DOHH2 (cell line): ENCODE measurements around the gene BIRC7.

Experiments used
- EZH2phosphoT487 ChIP-seq: fragments of 200-600 bp; sonication (generic); IDR thresholded peaks from 2 replicates; pipeline ENCODE4 v1.6.1; 2017; ENCODE audit warnings: borderline replicate concordance, mild to moderate bottlenecking, antibody characterized with exemption, low read length, moderate library complexity, mixed read lengths
- TF ChIP-seq, protein P1 (sequence below): fragments of 200-600 bp; sonication (generic); IDR thresholded peaks from one replicate; pipeline ENCODE4 v1.5.1; 2014; ENCODE audit warnings: antibody characterized with exemption, mild to moderate bottlenecking, low read depth, low read length; ENCODE audit not compliant: poor library complexity, severe bottlenecking

DNA sequence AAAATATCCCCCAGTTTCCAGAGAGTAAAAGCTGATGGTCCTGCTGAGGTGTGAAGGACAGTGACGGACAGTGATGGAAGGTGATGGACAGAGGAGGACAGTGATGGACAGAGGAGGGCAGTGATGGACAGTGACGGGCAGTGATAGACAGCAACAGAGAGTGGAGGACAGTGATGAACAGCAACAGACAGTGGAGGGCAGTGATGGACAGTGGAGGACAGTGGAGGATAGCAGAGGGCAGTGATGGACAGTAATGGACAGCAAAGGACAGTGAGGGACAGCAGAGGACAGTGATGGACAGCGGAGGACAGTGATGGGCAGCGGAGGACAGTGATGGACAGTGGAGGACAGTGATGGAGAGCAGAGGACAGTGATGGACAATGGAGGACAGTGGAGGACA is 21.2 kb downstream of the BIRC7 start:
- TF ChIP-seq, protein P1, sequence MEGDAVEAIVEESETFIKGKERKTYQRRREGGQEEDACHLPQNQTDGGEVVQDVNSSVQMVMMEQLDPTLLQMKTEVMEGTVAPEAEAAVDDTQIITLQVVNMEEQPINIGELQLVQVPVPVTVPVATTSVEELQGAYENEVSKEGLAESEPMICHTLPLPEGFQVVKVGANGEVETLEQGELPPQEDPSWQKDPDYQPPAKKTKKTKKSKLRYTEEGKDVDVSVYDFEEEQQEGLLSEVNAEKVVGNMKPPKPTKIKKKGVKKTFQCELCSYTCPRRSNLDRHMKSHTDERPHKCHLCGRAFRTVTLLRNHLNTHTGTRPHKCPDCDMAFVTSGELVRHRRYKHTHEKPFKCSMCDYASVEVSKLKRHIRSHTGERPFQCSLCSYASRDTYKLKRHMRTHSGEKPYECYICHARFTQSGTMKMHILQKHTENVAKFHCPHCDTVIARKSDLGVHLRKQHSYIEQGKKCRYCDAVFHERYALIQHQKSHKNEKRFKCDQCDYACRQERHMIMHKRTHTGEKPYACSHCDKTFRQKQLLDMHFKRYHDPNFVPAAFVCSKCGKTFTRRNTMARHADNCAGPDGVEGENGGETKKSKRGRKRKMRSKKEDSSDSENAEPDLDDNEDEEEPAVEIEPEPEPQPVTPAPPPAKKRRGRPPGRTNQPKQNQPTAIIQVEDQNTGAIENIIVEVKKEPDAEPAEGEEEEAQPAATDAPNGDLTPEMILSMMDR, result no peak
- no peak for TF ChIP-seq EZH2phosphoT487
